DOHH2 (cell line): ENCODE measurements around the gene KLF4.

Experiments used
- H3F3A ChIP-seq: fragments of 200-600 bp; sonication (generic), shearing (Covaris generic); 2 replicates; pipeline ENCODE4 v1.6.0; 2016; ENCODE audit warnings: antibody characterized with exemption, mild to moderate bottlenecking; ENCODE audit not compliant: control insufficient read depth, insufficient read depth
- H3K27ac ChIP-seq: fragments of 200-600 bp; sonication (generic); 2 replicates; pipeline ENCODE4 v1.5.1; 2014; ENCODE audit warnings: low read depth, mild to moderate bottlenecking, low read length, moderate library complexity
- H3K27me3 ChIP-seq: fragments of 200-600 bp; sonication (generic); 2 replicates; pipeline ENCODE4 v1.6.1; 2014; ENCODE audit warnings: mild to moderate bottlenecking, low read length, mixed read lengths; ENCODE audit not compliant: control insufficient read depth
- H3K36me3 ChIP-seq: fragments of 200-600 bp; sonication (generic); 2 replicates; pipeline ENCODE4 v1.6.1; 2014; ENCODE audit warnings: mild to moderate bottlenecking, low read length, moderate library complexity, mixed read lengths; ENCODE audit not compliant: control insufficient read depth
- H3K4me1 ChIP-seq: fragments of 200-600 bp; sonication (generic); 2 replicates; pipeline ENCODE4 v1.6.1; 2014; ENCODE audit warnings: mild to moderate bottlenecking, low read length, mixed read lengths; ENCODE audit not compliant: control insufficient read depth
- H3K4me2 ChIP-seq: fragments of 200-600 bp; sonication (generic); 2 replicates; pipeline ENCODE4 v1.6.0; 2014; ENCODE audit warnings: mild to moderate bottlenecking, low read length, moderate library complexity
- H3K4me3 ChIP-seq: fragments of 200-600 bp; sonication (generic); 2 replicates; pipeline ENCODE4 v1.5.1; 2014; ENCODE audit warnings: mild to moderate bottlenecking, low read length, mixed read lengths
- H3K79me2 ChIP-seq: fragments of 200-600 bp; sonication (generic); 2 replicates; pipeline ENCODE4 v1.6.1; 2014; ENCODE audit warnings: mild to moderate bottlenecking, low read length, mixed read lengths; ENCODE audit not compliant: control insufficient read depth
- H3K9me2 ChIP-seq: fragments of 200-600 bp; sonication (generic); replicated peaks from 2 replicates; pipeline ENCODE4 v1.6.1; 2014; ENCODE audit warnings: mild to moderate bottlenecking, low read length, mixed read lengths; ENCODE audit not compliant: control insufficient read depth
- H3K9me3 ChIP-seq: fragments of 200-600 bp; sonication (generic); 2 replicates; pipeline ENCODE4 v1.6.1; 2014; ENCODE audit warnings: antibody characterized with exemption, low read length, mixed read lengths; ENCODE audit not compliant: control insufficient read depth, insufficient read depth
- H4K20me1 ChIP-seq: fragments of 200-600 bp; sonication (generic); 2 replicates; pipeline ENCODE4 v1.6.0; 2014; ENCODE audit warnings: low read depth, mild to moderate bottlenecking, antibody characterized with exemption, low read length, moderate library complexity; ENCODE audit not compliant: control insufficient read depth, insufficient read depth
- EZH2phosphoT487 ChIP-seq: fragments of 200-600 bp; sonication (generic); IDR thresholded peaks from 2 replicates; pipeline ENCODE4 v1.6.1; 2017; ENCODE audit warnings: borderline replicate concordance, mild to moderate bottlenecking, antibody characterized with exemption, low read length, moderate library complexity, mixed read lengths
- TF ChIP-seq, protein P1 (sequence below): fragments of 200-600 bp; sonication (generic); IDR thresholded peaks from one replicate; pipeline ENCODE4 v1.5.1; 2014; ENCODE audit warnings: antibody characterized with exemption, mild to moderate bottlenecking, low read depth, low read length; ENCODE audit not compliant: poor library complexity, severe bottlenecking

Gene KLF4

DNA sequence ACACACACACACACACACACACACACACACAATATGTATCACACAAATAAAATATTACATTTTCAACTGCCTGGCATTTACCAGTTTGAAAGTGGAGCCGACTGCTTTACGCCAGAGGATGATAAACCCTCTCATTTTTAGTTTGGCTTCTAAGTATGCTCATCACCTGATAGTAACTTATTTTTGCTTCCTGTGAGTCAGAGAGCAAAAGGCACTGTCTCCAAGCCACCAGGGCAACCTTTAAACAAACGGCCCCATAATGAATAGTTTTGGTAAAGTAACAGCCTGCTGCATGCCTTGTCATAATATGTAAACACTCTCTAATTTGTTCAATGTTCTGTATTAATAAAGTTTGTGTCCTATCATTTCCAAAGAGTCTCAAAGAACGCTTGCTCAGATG, 26.9 kb downstream of the KLF4 start:
- Histone ChIP-seq H3K27ac (no peak overlapping the region), H3K36me3 (no peaks in the 10 kb centered on the region), H3K4me1 (no peaks in the 10 kb centered on the region), H4K20me1 (no peaks in the 10 kb centered on the region), H3K79me2 (no peaks in the 10 kb centered on the region), H3F3A (no peaks in the 10 kb centered on the region), H3K4me2 (no peak overlapping the region), H3K9me3 (no peaks in the 10 kb centered on the region), H3K9me2 (no peaks in the 10 kb centered on the region), H3K4me3 (no peak overlapping the region), H3K27me3 (peaks cover 3% of the 10 kb centered on the region; the same call in 1 of the 2 replicates)
- TF ChIP-seq, protein P1, sequence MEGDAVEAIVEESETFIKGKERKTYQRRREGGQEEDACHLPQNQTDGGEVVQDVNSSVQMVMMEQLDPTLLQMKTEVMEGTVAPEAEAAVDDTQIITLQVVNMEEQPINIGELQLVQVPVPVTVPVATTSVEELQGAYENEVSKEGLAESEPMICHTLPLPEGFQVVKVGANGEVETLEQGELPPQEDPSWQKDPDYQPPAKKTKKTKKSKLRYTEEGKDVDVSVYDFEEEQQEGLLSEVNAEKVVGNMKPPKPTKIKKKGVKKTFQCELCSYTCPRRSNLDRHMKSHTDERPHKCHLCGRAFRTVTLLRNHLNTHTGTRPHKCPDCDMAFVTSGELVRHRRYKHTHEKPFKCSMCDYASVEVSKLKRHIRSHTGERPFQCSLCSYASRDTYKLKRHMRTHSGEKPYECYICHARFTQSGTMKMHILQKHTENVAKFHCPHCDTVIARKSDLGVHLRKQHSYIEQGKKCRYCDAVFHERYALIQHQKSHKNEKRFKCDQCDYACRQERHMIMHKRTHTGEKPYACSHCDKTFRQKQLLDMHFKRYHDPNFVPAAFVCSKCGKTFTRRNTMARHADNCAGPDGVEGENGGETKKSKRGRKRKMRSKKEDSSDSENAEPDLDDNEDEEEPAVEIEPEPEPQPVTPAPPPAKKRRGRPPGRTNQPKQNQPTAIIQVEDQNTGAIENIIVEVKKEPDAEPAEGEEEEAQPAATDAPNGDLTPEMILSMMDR: no peak
- no peak for TF ChIP-seq EZH2phosphoT487

DNA sequence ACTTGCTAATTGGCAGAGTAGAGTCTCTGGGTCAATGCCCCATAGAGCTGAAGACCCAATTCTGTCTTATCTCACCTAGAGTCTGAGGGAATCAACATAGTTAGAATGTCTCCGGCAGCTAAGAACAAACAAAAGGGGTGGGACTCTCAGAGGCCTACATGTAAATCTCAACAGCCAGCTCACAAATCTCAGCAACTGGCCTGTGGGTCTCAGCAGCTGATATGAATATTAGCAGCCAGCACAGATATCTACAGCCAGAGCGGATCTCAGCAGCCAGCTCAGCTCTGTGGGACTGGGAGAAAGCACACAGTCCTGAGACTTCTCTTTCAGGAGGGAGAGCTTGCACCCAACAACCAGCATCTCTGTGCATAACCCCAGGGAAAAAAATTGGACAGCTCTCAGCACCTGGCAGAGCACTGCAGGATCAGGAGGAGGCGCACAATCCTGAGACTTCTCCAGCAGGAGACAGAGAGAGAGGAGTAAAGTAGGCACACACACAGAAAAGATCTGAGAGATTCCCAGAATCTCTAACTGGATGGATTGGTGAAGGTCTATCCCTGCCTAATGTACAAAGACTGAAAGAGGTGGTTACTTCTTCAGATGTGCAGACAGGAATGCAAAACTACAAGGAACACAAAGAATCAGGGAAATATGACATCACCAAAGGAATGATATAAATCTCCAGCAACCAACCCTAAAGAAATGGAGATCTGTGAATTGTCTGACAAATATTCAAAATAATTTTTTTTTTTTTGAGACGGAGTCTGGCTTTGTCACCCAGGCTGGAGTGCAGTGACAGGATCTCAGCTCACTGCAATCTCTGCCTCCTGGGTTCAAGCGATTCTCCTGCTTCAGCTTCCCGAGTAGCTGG, 29.2 kb downstream of the KLF4 start:
- no peaks in the 10 kb centered on the region for H3K4me1 ChIP-seq
- no peaks in the 10 kb centered on the region for H3F3A ChIP-seq
- no peaks in the 10 kb centered on the region for H3K79me2 ChIP-seq
- H3K27me3 ChIP-seq: no peaks in the 10 kb centered on the region
- no peaks in the 10 kb centered on the region for H3K9me2 ChIP-seq
- no peaks in the 10 kb centered on the region for H4K20me1 ChIP-seq
- TF ChIP-seq EZH2phosphoT487: no peak
- TF ChIP-seq, protein P1: no peak
- H3K27ac ChIP-seq: no peak overlapping the region
- H3K4me3 ChIP-seq: no peak overlapping the region
- H3K4me2 ChIP-seq: no peak overlapping the region
- H3K9me3 ChIP-seq: no peaks in the 10 kb centered on the region
- H3K36me3 ChIP-seq: no peaks in the 10 kb centered on the region

DNA sequence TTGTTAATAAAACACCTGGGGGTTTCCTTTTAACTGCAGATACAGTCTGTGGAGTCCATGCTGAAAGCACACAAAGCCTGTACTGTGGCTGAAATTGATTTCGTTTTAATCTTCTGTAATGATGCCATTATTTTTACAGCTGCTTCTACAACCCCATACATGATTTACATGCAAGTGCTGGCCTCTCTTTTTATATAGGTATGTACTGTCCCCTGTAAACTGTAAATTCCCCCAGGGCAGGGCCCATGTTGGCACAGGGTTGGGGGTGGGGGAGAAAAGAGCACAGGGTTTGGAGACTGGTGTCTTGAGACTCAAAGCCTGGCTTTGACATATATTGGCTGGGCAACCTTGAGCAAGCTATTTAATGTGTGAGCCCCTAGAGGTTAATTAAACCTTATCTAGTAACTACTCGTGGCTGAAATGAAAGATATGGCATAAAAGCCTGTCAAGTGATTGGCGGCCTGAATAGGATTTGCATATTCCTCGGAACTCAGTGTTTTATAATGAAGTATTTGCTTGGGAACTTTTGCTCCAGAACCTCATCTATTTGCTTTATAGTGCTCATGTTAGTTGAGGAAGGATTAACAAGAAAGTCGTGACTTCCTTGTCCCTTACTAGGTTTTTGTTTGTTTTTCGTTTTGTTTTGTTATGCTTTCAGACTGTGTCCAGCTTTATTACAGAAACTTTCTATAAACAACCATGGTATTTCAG, 34.0 kb downstream of the KLF4 start:
- H3K79me2 ChIP-seq: no peaks in the 10 kb centered on the region
- H3F3A ChIP-seq: no peaks in the 10 kb centered on the region
- H3K27me3 ChIP-seq: no peaks in the 10 kb centered on the region
- H3K36me3 ChIP-seq: no peaks in the 10 kb centered on the region
- no peaks in the 10 kb centered on the region for H3K9me2 ChIP-seq
- H3K4me3 ChIP-seq: no peak overlapping the region
- no peak overlapping the region for H3K27ac ChIP-seq
- H3K4me1 ChIP-seq: no peaks in the 10 kb centered on the region
- H3K9me3 ChIP-seq: no peaks in the 10 kb centered on the region
- TF ChIP-seq, protein P1: no peak
- no peak for TF ChIP-seq EZH2phosphoT487
- no peak overlapping the region for H3K4me2 ChIP-seq
- H4K20me1 ChIP-seq: no peaks in the 10 kb centered on the region
